ENCODE data around the gene SMARCA1. TPM values are rescaled to one million over a fixed set of nuclear protein-coding genes. Genes with fewer than 3 reads are reported as not detected.
A peak's percentile ranks its signal among the peaks of the same experiment; 100 is the strongest.

The SMARCA1 gene
- total and polyA plus RNA-seq, 2 of the 13 experiments (the other 11 are each of a cell fraction or from before 2014, with no cell fraction given) = 97.7 to 145 TPM

GRCh38 chrX:129525162-129525561 lies 1.9 kb upstream of the SMARCA1 start (continued):
- 0 out of 2 replicates have a peak, but pooled peaks have one; percentile 58 for TF ChIP-seq SOX13 (IDR thresholded peaks at IDR 0.05)
- peak in 1 of 2 experiments; percentile 92; a peak in 2 of 4 replicates for TF ChIP-seq SOX13 (CRISPR knock-in tag; conservative IDR thresholded peaks at IDR 0.05 in 1 of 2, IDR thresholded peaks at IDR 0.05 in 1 of 2)
- TF ChIP-seq BRD4 (CRISPR knock-in tag; IDR thresholded peaks at IDR 0.05) = no peak
- TF ChIP-seq PCBP2 (optimal IDR thresholded peaks at IDR 0.05; ENCODE audit: low read depth, low read length, poor library complexity, severe bottlenecking) = no peak
- TF ChIP-seq FOXO4 (CRISPR knock-in tag; conservative IDR thresholded peaks at IDR 0.05) = no peak
- peak; percentile 60; the same call in 1 of the 2 replicates for TF ChIP-seq MLX (CRISPR knock-in tag; IDR thresholded peaks at IDR 0.05)
- no peak for TF ChIP-seq ZZZ3 (CRISPR knock-in tag; IDR thresholded peaks at IDR 0.05; ENCODE audit: borderline replicate concordance)
- no peak for TF ChIP-seq PRDM10 (CRISPR knock-in tag; IDR thresholded peaks at IDR 0.05; ENCODE audit: low read depth)
- TF ChIP-seq NCOR1 (IDR thresholded peaks at IDR 0.05; ENCODE audit: borderline replicate concordance, low read length) = peak; percentile 73
- TF ChIP-seq ZBTB37 (CRISPR knock-in tag; IDR thresholded peaks at IDR 0.05) = peak; percentile 99
- TF ChIP-seq KDM2A (CRISPR knock-in tag; IDR thresholded peaks at IDR 0.05; ENCODE audit: borderline replicate concordance, low read depth) = no peak
- TF ChIP-seq CENPT (CRISPR knock-in tag; IDR thresholded peaks at IDR 0.05; ENCODE audit: low read depth) = no peak
- no peak for TF ChIP-seq E2F5 (CRISPR knock-in tag; conservative IDR thresholded peaks at IDR 0.05)
- no peak for TF ChIP-seq STAT6 (CRISPR knock-in tag; IDR thresholded peaks at IDR 0.05; ENCODE audit: borderline replicate concordance)
- no peak for TF ChIP-seq NFYB (CRISPR knock-in tag; IDR thresholded peaks at IDR 0.05)
- no peak for TF ChIP-seq SALL2 (CRISPR knock-in tag; IDR thresholded peaks at IDR 0.05)
- TF ChIP-seq RORA (CRISPR knock-in tag; IDR thresholded peaks at IDR 0.05) = no peak
- TF ChIP-seq ZNF3 (CRISPR knock-in tag; IDR thresholded peaks at IDR 0.05) = no peak
